Mucosa of descending colon (tissue), 3 donors: ENCODE data around the gene ILDR2. TPM values are rescaled to one million over a fixed set of nuclear protein-coding genes. Genes with fewer than 3 reads are reported as not detected.

Source experiments
- ATAC-seq: fragments of 200-7000 bp; cut with Tn5 transposase; one replicate; pipeline ENCODE4 v1.9.1; 2020; ENCODE audit warnings: mild to moderate bottlenecking, moderate library complexity
- DNase-seq, 3 donors: peaks; one replicate each; pipeline ENCODE4 v3.0.0-alpha.2; 2020
- H3K36me3 ChIP-seq: fragments of 200-600 bp; one replicate; pipeline ENCODE4 v1.8.0; 2021; ENCODE audit warnings: low read depth, mild to moderate bottlenecking
- H3K4me1 ChIP-seq: fragments of 200-600 bp; one replicate; pipeline ENCODE4 v1.8.0; 2021; ENCODE audit warnings: low read depth, mild to moderate bottlenecking
- H3K4me3 ChIP-seq: fragments of 200-600 bp; one replicate; pipeline ENCODE4 v1.8.0; 2021; ENCODE audit warnings: mild to moderate bottlenecking
- H3K9me3 ChIP-seq: fragments of 200-600 bp; one replicate; pipeline ENCODE4 v1.8.0; 2021; ENCODE audit warnings: mild to moderate bottlenecking
- CTCF ChIP-seq: fragments of 200-600 bp; IDR thresholded peaks from one replicate; pipeline ENCODE4 v1.8.0; 2022; ENCODE audit warnings: antibody characterized with exemption, mild to moderate bottlenecking
- intact Hi-C, 2 donors: fragments of 100-400 bp; cut with DNase I in 1 of 2; cut with micrococcal nuclease in 1 of 2; formaldehyde crosslinking; loops; one replicate each; pipeline versions ENCODE4 v1.11.0 to v1.11.1; 2022; cut with DNase I, micrococcal nuclease
- total RNA-seq, 3 donors: library from RNA; stranded (reverse); fragmentation: NEBNext Ultra II Directional in 2 of 3; extraction: Animal tissue kit (Norgen Biotek cat#: 25700) in 2 of 3; gene quantifications; one replicate each; pipeline versions ENCODE4 v1.2.1 to v1.2.4, GENCODE V29; 2021 to 2023
- donor health status: DM: no; HTN: no; CAD: no; lungs with moderate emphysema.
- donor health status: DM: no; HTN: no; CAD: no.
- donor health status: DM: no; HTN: yes; CAD: no.

Gene ILDR2
- total RNA-seq, 3 donors from 2014 or later: 0.46 to 7.3 (median 0.52) TPM

DNA sequence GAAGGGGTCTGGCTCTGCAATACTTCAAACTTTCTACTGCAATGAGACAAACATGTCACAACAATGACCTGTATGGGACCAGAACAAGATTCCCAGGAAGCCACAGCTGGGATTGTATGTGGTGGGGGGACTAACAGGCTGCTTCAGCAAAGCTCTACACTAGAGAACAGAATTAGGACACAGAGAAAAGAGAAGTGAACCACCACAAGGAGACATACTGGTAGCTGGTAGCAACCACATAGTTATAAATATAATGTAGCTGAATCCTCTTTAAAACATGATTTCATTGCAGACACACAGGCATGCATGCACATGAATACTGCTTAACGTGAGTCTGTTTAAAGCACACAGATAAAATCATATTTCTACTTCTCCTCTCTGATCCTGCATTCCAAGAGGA, 3.5 kb upstream of the ILDR2 start:
- no peaks in the 10 kb centered on the region for H3K36me3 ChIP-seq

GRCh38 chr1:166977951-166978350, 2.6 kb upstream of the ILDR2 start:
- ATAC-seq (no peak), DNase-seq (no peak)
- Histone ChIP-seq H3K9me3 (no peaks in the 10 kb centered on the region), H3K4me1 (peaks cover 5% of the 10 kb centered on the region), H3K36me3 (no peaks in the 10 kb centered on the region), H3K4me3 (no peak overlapping the region)
- intact Hi-C loops: no loop called here
- TF ChIP-seq CTCF: no peak

More for the DNA sequence above, 3.5 kb upstream of the ILDR2 start:
- Histone ChIP-seq H3K4me1 (peaks cover 5% of the 10 kb centered on the region), H3K4me3 (no peak overlapping the region), H3K9me3 (no peaks in the 10 kb centered on the region)
- TF ChIP-seq CTCF: no peak
- intact Hi-C loops: no loop called here
- ATAC-seq: no peak
- no peak for DNase-seq

DNA sequence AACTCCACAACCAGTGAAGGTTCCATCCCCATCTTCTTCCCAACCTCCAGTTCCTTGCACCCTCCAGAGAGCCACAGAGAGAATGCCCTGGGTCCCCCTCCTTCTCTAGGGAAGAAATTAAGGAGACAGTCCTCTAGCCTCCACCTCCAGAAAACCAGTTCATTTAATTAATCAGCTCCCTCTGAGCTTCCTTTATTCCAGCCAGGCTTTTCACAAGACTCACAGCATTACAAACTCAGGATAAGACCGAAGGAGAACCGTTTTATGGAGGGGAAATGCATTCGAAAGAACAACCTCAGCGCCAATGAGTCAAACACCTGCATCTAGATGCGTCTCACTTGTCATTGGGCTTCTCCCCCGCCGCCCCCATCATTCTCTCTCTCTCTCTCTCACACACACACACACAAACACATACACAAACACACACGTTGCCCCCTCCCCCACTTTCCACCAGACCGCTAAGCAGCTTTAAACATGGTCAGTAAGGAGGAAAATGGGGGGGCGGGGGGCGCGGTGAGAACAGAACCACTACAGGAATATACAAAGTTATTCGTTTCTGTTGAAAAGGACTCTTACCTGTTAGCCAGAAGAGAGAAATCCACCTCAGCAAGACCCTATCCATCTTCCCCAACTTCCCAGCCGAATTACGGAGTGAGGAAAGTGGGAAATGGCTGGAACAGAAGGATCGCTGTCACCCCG, 544 bp downstream of the ILDR2 start:
- ATAC-seq (no peak), DNase-seq (peak in 1 of 3 donors; percentile 12)
- intact Hi-C loops: no loop called here
- no peaks in the 10 kb centered on the region for H3K36me3 ChIP-seq
- no peak overlapping the region for H3K4me3 ChIP-seq
- no peaks in the 10 kb centered on the region for H3K9me3 ChIP-seq
- no peak for TF ChIP-seq CTCF
- peaks cover 5% of the 10 kb centered on the region for H3K4me1 ChIP-seq

DNA sequence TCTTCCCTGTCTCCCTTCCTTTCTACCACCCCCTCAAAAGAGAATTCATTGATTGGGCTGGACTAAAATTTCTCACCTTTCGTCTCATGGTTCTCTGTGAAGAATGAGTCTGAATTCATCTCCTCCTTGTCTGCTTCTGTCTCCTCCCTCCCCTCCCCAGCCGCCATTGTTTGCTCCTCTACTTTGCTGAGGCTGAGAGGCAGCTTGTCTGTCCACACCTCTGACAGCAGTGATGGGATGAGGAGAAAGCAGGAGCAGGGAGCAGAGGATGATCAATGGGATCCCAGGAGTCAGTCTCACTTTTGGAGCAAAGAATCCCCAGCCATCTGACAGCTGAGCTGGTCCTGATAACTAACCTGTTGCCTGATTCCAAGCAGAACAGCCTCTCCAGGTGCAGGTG, 2.5 kb downstream of the ILDR2 start:
- Histone ChIP-seq H3K4me1 (peaks cover 5% of the 10 kb centered on the region), H3K36me3 (no peaks in the 10 kb centered on the region)
- intact Hi-C loops: no loop called here

GRCh38 chr1:166972193-166972592, 3.1 kb downstream of the ILDR2 start:
- no peaks in the 10 kb centered on the region for H3K36me3 ChIP-seq
- H3K9me3 ChIP-seq: no peaks in the 10 kb centered on the region
- peaks cover 5% of the 10 kb centered on the region for H3K4me1 ChIP-seq
- no peak for TF ChIP-seq CTCF
- intact Hi-C loops: no loop called here
- no peak overlapping the region for H3K4me3 ChIP-seq
- ATAC-seq: no peak
- DNase-seq: no peak

More for the DNA sequence above, 2.5 kb downstream of the ILDR2 start:
- no peak for TF ChIP-seq CTCF
- no peaks in the 10 kb centered on the region for H3K9me3 ChIP-seq
- no peak for ATAC-seq
- H3K4me3 ChIP-seq: no peak overlapping the region
- no peak for DNase-seq
